Occipital lobe (tissue), 2 donors: ENCODE results near the gene PLEKHA8. TPM values are rescaled to one million over a fixed set of nuclear protein-coding genes. Genes with fewer than 3 reads are reported as not detected.
A peak's percentile ranks its signal among the peaks of the same experiment; 100 is the strongest.

Source experiments
- DNase-seq: peaks from one replicate; lab custom pipeline; 2025; lab: John Stamatoyannopoulos, UW
- total RNA-seq: library from RNA; depleted of rRNA; stranded (reverse); fragments of >200 nt; gene quantifications from one replicate; pipeline ENCODE4 v1.2.3, GENCODE V29; 2014

The PLEKHA8 gene
- total RNA-seq, 1 donor from 2014 or later: 34.8 TPM

GRCh38 chr7:30102281-30102680 lies 74.1 kb downstream of the PLEKHA8 start:
- DNase-seq: no peak

- DNase-seq: no peak
Observed at GRCh38 chr7:30104157-30104556, 75.9 kb downstream of the PLEKHA8 start.

- no peak for DNase-seq
Observed at GRCh38 chr7:30112103-30112713, 84.0 kb downstream of the PLEKHA8 start.

GRCh38 chr7:30113144-30113543 lies 84.9 kb downstream of the PLEKHA8 start:
- no peak for DNase-seq

GRCh38 chr7:30114536-30115238 lies 86.5 kb downstream of the PLEKHA8 start:
- no peak for DNase-seq

- no peak for DNase-seq
Observed at GRCh38 chr7:30115709-30116297, 87.6 kb downstream of the PLEKHA8 start.

GRCh38 chr7:30116771-30117170 lies 88.6 kb downstream of the PLEKHA8 start:
- peak; percentile 63 for DNase-seq

GRCh38 chr7:30117896-30118295 lies 89.7 kb downstream of the PLEKHA8 start:
- no peak for DNase-seq

- no peak for DNase-seq
Observed at GRCh38 chr7:30119890-30120577, 91.8 kb downstream of the PLEKHA8 start.

- DNase-seq: no peak
Observed at GRCh38 chr7:30133736-30134610, 105.8 kb downstream of the PLEKHA8 start.

GRCh38 chr7:30134611-30135300 lies 106.5 kb downstream of the PLEKHA8 start, which contains the start of gene MTURN:
MTURN (plus strand) TSS chr7:30134986; CDS start chr7:30135137, 151 bp downstream.
- peak; percentile 82 for DNase-seq

- peak; percentile 74 for DNase-seq
Observed at GRCh38 chr7:30135301-30136116, 107.3 kb downstream of the PLEKHA8 start.

GRCh38 chr7:30136117-30136731 lies 108.0 kb downstream of the PLEKHA8 start:
- DNase-seq: no peak

- no peak for DNase-seq
Observed at GRCh38 chr7:30136743-30137485, 108.7 kb downstream of the PLEKHA8 start.

GRCh38 chr7:30139836-30140384 lies 111.7 kb downstream of the PLEKHA8 start:
- DNase-seq: no peak

GRCh38 chr7:30140456-30140855 lies 112.2 kb downstream of the PLEKHA8 start:
- no peak for DNase-seq

- no peak for DNase-seq
Observed at GRCh38 chr7:30142710-30143109, 114.5 kb downstream of the PLEKHA8 start.

GRCh38 chr7:30143748-30144251 lies 115.6 kb downstream of the PLEKHA8 start:
- DNase-seq: no peak
